Measurements from ENCODE around the gene MAP3K9.

DNA sequence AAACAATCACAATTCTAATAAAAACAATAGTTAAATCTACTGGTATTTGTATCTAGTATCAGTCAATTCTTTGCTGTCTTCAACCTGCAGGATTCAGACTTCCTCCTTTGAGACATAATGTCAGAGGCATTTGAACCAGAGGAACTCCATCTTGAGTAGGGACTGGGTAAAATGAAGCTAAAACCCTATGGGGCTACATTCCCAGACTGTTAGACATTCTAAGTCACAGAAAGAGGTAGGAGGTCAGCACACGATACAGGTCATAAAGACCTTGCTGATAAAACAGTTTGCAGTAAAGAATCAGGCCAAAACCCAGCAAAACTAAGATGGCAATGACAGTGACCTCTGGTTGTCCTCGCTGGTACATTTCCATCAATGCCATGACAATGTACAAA lies 48.2 kb upstream of the MAP3K9 start:
- TF ChIP-seq SMC3 (conservative IDR thresholded peaks at IDR 0.05; ENCODE audit: insufficient read depth, low read depth, low read length), result no peak
- TF ChIP-seq, protein P1, sequence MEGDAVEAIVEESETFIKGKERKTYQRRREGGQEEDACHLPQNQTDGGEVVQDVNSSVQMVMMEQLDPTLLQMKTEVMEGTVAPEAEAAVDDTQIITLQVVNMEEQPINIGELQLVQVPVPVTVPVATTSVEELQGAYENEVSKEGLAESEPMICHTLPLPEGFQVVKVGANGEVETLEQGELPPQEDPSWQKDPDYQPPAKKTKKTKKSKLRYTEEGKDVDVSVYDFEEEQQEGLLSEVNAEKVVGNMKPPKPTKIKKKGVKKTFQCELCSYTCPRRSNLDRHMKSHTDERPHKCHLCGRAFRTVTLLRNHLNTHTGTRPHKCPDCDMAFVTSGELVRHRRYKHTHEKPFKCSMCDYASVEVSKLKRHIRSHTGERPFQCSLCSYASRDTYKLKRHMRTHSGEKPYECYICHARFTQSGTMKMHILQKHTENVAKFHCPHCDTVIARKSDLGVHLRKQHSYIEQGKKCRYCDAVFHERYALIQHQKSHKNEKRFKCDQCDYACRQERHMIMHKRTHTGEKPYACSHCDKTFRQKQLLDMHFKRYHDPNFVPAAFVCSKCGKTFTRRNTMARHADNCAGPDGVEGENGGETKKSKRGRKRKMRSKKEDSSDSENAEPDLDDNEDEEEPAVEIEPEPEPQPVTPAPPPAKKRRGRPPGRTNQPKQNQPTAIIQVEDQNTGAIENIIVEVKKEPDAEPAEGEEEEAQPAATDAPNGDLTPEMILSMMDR (IDR thresholded peaks at IDR 0.05 in 2 of 3, conservative IDR thresholded peaks at IDR 0.05 in 1 of 3; ENCODE audit: insufficient read depth in 2 of 3, low read depth in 1 of 3, low read length in 3 of 3), result no peak
- no peak for TF ChIP-seq POLR2A (conservative IDR thresholded peaks at IDR 0.05)
